GM18867 (cell line): ENCODE results near the gene FOXD3.
"Not testable (repeated sequence)": the region's sequence is repeated elsewhere in the genome, so short reads cannot be mapped to it uniquely, and the experiment has no call there.

Experiments used
- ATAC-seq: cut with Tn5 transposase; IDR thresholded peaks from one replicate; pipeline ENCODE4 v1.9.1; 2021; ENCODE audit warnings: mild to moderate bottlenecking, moderate library complexity; ENCODE audit not compliant: unreplicated experiment

FOXD3 gene

DNA sequence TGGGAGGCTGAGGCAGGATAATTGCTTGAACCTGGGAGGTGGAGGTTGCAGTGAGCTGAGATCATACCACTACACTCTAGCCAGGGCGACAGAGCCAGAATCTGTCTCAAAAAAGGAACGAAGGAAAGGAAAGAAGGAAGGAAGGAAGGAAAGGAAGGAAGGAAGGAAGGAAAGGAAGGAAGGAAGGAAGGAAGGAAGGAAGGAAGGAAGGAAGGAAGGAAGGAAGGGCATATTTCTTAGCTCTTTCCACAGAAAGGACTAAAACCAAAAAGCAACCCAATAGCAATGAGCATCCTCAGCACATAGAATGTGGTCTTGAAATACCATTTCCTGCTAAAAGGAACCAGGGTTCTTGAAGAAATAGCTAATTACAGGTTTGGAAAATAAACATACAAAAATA is 33.9 kb downstream of the FOXD3 start:
- not testable (repeated sequence) for ATAC-seq

DNA sequence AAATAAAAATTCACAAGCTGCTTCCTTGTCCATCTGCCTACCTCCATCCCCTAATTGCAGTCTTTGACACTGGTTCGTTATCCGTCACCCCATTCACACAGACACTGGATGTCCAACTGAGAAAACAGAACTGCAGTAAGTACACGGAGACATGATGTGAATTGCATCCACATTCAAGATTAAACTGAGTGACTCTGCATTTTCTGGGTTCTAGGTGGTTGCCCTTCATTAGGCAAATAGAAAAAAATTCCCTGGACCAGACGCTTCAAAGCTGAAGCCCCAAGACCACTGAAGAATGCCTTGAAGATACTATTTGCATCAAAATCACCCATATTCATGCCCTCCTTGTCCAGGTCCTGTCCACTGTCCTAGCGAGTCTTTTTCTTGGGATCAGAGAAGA is 37.2 kb downstream of the FOXD3 start:
- no peak for ATAC-seq

DNA sequence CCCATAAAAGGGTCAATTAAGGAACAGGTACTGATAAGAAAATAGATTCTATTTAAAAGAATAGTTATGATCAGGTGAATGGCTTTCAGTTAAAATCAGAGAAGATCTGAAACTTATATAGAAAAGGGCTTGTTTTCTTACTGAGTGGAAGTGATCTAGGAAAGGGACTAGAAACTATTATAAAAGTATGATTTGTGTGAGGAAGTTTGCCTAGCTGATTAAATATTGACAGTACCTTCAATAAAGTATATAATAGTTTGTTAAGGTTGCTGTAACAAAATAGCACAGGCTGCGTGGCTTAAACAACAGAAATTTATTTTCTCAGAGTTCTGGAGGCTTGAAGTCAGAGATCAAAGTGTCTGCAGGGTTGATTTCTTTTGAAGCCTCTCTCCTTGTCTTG is 39.7 kb downstream of the FOXD3 start:
- ATAC-seq: no peak

DNA sequence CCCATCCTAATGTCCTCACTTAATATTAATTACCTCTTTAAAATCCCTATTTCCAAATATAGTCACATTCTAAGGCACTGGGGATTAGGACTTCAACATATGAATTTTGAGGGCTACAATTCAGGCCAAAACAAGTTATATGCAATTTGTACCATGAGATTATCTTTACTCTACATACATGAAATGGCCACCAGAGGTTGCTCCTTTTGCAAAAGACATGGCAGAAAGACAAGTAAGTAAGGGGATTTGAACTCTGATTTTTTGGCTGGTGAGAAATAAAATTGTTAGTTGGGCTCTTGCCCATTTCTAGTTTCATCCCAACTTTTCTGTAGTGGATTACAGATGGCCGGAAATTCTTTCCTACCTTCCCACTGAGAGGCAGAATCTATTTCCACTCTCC is 40.2 kb downstream of the FOXD3 start:
- no peak for ATAC-seq

DNA sequence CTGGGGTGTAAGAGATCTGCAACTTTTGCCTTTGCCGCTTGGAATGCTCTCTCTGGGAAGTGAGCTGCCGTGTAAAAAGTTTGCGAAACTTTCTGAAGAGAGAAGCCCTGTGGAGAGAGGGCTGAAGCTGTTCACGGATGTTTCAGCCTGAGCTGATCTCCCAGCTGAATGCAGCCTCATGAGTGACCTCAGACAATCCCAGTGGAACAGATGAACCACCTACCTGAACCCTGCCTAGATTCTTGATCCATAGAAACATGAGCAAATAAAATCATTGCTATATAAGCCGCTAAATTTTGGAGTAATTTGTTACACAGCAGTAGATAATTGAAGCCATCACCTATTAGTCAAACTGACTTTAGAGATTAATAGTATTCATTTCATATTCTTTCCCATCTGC is 40.6 kb downstream of the FOXD3 start:
- ATAC-seq: no peak

DNA sequence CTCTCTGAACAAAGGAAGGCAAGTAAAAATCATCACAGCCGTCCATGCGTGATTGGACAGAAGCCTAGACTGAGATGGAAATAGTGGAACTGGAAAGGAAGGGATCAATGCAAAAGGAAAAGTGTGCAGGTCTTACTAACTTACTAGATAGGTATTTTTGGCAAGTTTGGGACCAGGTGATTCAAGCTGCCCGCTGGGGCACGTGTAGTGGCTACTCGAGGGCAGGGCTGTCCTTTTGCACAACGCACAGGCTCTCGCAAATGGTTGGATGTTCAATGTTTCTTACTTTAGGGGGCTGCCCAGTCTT is 44.5 kb downstream of the FOXD3 start:
- no peak for ATAC-seq

DNA sequence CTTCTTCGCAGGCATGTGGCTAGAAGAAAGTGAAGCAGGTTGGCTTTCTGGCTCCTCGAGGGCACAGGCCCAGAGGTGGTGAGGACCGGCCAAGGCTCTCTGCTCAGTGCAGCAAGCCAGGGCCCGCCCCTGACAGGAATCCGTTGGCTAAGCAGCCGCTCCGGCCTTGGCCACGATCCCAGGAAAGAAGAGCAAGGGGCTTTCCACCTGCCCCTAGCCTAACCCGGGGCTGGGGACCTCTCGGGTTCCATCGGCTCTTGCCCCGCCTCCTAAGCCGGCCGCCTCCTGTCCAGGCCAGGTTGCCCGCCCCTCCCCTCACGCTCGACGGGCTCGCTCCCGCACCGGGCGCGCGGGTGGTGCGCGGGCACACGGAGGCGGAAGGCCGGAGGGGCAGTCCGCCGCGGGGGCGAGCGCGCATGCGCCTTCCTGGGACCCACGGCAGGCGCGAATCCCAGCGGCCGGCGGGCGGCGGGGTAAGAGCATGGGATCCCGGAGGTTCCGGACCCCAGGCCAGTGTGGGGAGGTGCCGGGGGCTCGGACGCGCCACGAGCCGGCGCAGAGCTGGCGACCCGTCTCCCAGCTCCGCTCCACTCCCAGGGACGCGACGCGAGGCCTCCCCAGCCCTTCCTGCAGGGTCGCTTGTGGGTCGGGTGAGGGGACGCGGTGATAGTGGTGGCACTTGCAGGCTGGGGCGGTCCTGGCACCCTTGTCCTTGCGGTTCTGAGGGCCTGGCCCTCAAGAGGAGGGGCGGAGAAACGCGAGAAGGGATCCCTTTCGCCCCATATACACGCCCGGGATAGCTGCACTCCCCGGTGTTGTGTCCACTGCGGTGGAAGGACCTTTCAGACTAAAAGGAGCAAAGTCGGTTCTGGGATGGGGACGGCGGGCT is 45.1 kb downstream of the FOXD3 start, which contains the start of gene ALG6:
Gene ALG6, plus strand, starts transcription at position 413 of the 889 bp plus-strand sequence. CDS start 3,351 bp downstream, outside the sequence.
- peak; percentile 95 for ATAC-seq

DNA sequence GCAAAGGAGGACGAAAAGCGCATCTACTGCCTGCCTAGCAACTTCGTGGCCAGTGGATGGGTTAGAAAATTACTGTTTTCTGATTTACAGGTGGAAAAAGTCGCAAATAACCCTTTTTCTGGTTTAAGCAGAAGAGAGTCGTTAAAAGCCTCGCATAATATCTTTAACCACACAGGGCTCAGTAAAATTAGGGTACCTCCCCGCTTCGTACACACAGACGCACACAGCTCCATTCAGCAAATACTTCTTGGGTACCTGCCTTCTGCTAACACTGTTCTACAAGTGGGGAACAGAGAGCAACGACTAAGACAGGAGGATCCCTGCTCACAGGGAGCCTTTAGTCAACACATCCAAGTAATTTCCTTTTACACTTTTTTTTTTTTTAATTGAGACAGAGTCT is 45.8 kb downstream of the FOXD3 start:
- ATAC-seq: peak; percentile 5
